GM12891 (cell line): ENCODE data around the gene MATK.

ENCODE experiments used
- POLR2A ChIP-seq: IDR thresholded peaks from 2 replicates; pipeline ENCODE4 v1.6.1; 2011; ENCODE audit warnings: low read depth, low read length, control low read depth
- POLR2AphosphoS5 ChIP-seq: IDR thresholded peaks from 2 replicates; pipeline ENCODE4 v1.6.1; 2011; ENCODE audit warnings: low read depth, low read length, control low read depth
- TAF1 ChIP-seq: IDR thresholded peaks from 2 replicates; pipeline ENCODE4 v1.6.1; 2011; ENCODE audit warnings: low read depth, low read length, control low read depth

- TF ChIP-seq POLR2AphosphoS5 (no peak), POLR2A (no peak), TAF1 (no peak)
Observed at GRCh38 chr19:3734310-3734600, 51.9 kb downstream of the MATK start.
